HepG2 (cell line): ENCODE measurements around the gene GFY. TPM values are rescaled to one million over a fixed set of nuclear protein-coding genes. Genes with fewer than 3 reads are reported as not detected.

Experiments used
- ATAC-seq: fragments of 200-7000 bp; cut with Tn5 transposase; 3 replicates; pipeline ENCODE4 v1.9.1; 2020; ENCODE audit warnings: mild to moderate bottlenecking, moderate library complexity
- BruUV-seq: library from RNA; stranded (reverse); fragments of 400-500 nt; replicated peaks from 2 replicates; lab custom pipeline; 2021; lab: Mats Ljungman, UMichigan
- CTCF ChIA-PET: fragments of 300-600 bp; formaldehyde crosslinking; extraction: SDS; loops from one replicate; lab custom pipeline; 2021; ENCODE audit warnings: low total read pairs, inconsistent platforms, low intra/inter-chr PET ratio; lab: Yijun Ruan, JAX
- POLR2A ChIA-PET: fragments of 350-600 bp; sonication (Branson Sonifier 250); formaldehyde crosslinking; loops from one replicate; lab custom pipeline; 2020; ENCODE audit warnings: antibody characterized with exemption, inconsistent platforms; lab: Yijun Ruan, JAX
- DNase-seq: peaks from one replicate; pipeline ENCODE4 v3.0.0-alpha.2; 2015; ENCODE audit warnings: low spot score
- FAIRE-seq: peaks from 3 replicates; lab custom pipeline; 2011; peaks lifted over from hg19 to GRCh38; lab: Jason Lieb, UNC
- H2AFZ ChIP-seq: one replicate; pipeline ENCODE4 v1.6.1; 2011; ENCODE audit warnings: low read length, inconsistent platforms
- H3K27ac ChIP-seq: fragments of 300-600 bp; 3 replicates; pipeline ENCODE4 v1.8.0; 2011; ENCODE audit warnings: mixed run types, mild to moderate bottlenecking, mixed read lengths, low read length, inconsistent platforms; ENCODE audit not compliant: insufficient read depth; ENCODE audit errors: extremely low read length
- H3K27me3 ChIP-seq, 2 experiments: fragments of 200-600 bp in 1 of 2; 2 replicates in 1 of 2; 3 replicates in 1 of 2; pipeline versions ENCODE4 v1.6.0 to v1.8.0; 2011; ENCODE audit warnings: low read length in 2 of 2, mild to moderate bottlenecking in 2 of 2, moderate library complexity in 2 of 2, inconsistent platforms in 1 of 2; ENCODE audit not compliant: insufficient read depth in 2 of 2, control insufficient read depth in 1 of 2
- H3K36me3 ChIP-seq, 2 experiments: fragments of 200-600 bp in 1 of 2; replicated peaks in 1 of 2; 2 replicates in 1 of 2; 3 replicates in 1 of 2; pipeline versions ENCODE4 v1.5.1 to v1.8.0; 2011; ENCODE audit warnings: low read length in 2 of 2, inconsistent platforms in 1 of 2; ENCODE audit not compliant: insufficient read depth in 2 of 2, control insufficient read depth in 1 of 2
- H3K4me1 ChIP-seq: 2 replicates; pipeline ENCODE4 v1.5.1; 2012; ENCODE audit warnings: low read length, inconsistent platforms; ENCODE audit not compliant: insufficient read depth
- H3K4me2 ChIP-seq: 2 replicates; pipeline ENCODE4 v1.6.0; 2011; ENCODE audit warnings: low read depth, low read length, inconsistent platforms
- H3K4me3 ChIP-seq, 3 experiments: fragments of 200-600 bp in 1 of 3; sonication (generic), shearing (Covaris generic) in 1 of 3; replicated peaks in 1 of 3; 2 replicates each; pipeline ENCODE4 v1.5.1; 2011 to 2016; ENCODE audit warnings: low read length in 3 of 3, inconsistent platforms in 2 of 3, low read depth in 2 of 3, mild to moderate bottlenecking in 2 of 3, control low read depth in 1 of 3, mixed read lengths in 1 of 3; ENCODE audit not compliant: insufficient read depth in 1 of 3
- H3K79me2 ChIP-seq: one replicate; pipeline ENCODE4 v1.6.1; 2011; ENCODE audit warnings: low read length, inconsistent platforms; ENCODE audit not compliant: insufficient read depth
- H3K9ac ChIP-seq: 2 replicates; pipeline ENCODE4 v1.6.0; 2011; ENCODE audit warnings: mild to moderate bottlenecking, low read depth, low read length, inconsistent platforms; ENCODE audit not compliant: insufficient read depth
- H3K9me3 ChIP-seq: 2 replicates; pipeline ENCODE4 v1.5.1; 2012; ENCODE audit warnings: mild to moderate bottlenecking, low read length
- H4K20me1 ChIP-seq: 2 replicates; pipeline ENCODE4 v1.6.0; 2011; ENCODE audit warnings: inconsistent platforms, mild to moderate bottlenecking, low read length, moderate library complexity; ENCODE audit not compliant: insufficient read depth
- FOXM1 ChIP-seq: sonication (generic); formaldehyde crosslinking; IDR thresholded peaks from 2 replicates; pipeline ENCODE4 v1.5.0; 2020; ENCODE audit warnings: missing genetic modification reagents
- KDM4B ChIP-seq: sonication (generic); formaldehyde crosslinking; IDR thresholded peaks from 2 replicates; pipeline ENCODE4 v1.4.0; 2020; ENCODE audit warnings: missing genetic modification reagents
- KDM6A ChIP-seq: IDR thresholded peaks from 2 replicates; pipeline ENCODE4 v1.6.1; 2016; ENCODE audit warnings: low read depth
- MAFK ChIP-seq, 2 experiments: IDR thresholded peaks in 1 of 2; conservative IDR thresholded peaks in 1 of 2; 2 replicates each; pipeline ENCODE4 v1.6.1; 2011; ENCODE audit warnings: improper control_type of control experiment in 2 of 2, low read length in 2 of 2
- MXD3 ChIP-seq: IDR thresholded peaks from 2 replicates; pipeline ENCODE4 v1.6.1; 2016; ENCODE audit warnings: mild to moderate bottlenecking, missing biosample characterization, missing genetic modification reagents
- NFE2 ChIP-seq: sonication (generic); formaldehyde crosslinking; IDR thresholded peaks from 2 replicates; pipeline ENCODE4 v1.4.0; 2020; ENCODE audit warnings: missing genetic modification reagents
- NR2F2 ChIP-seq: IDR thresholded peaks from 2 replicates; pipeline ENCODE4 v1.6.1; 2012; ENCODE audit warnings: low read depth, inconsistent platforms, borderline replicate concordance
- POLR2G ChIP-seq: fragments of 200-400 bp; formaldehyde crosslinking; IDR thresholded peaks from 2 replicates; pipeline ENCODE4 v1.6.1; 2018; ENCODE audit warnings: mild to moderate bottlenecking, low read depth, low read length, moderate library complexity
- PRDM4 ChIP-seq: sonication (generic); formaldehyde crosslinking; IDR thresholded peaks from 2 replicates; pipeline ENCODE4 v1.9.0; 2021; ENCODE audit warnings: missing genetic modification reagents, borderline replicate concordance
- RFXANK ChIP-seq: IDR thresholded peaks from 2 replicates; pipeline ENCODE4 v1.6.1; 2016
- STAG1 ChIP-seq: sonication (generic); formaldehyde crosslinking; IDR thresholded peaks from 2 replicates; pipeline ENCODE4 v1.4.0; 2020; ENCODE audit warnings: missing genetic modification reagents
- ZNF205 ChIP-seq: IDR thresholded peaks from 2 replicates; pipeline ENCODE4 v1.6.1; 2018; ENCODE audit warnings: missing biosample characterization, missing genetic modification reagents
- ZNF230 ChIP-seq: sonication (generic); formaldehyde crosslinking; IDR thresholded peaks from 2 replicates; pipeline ENCODE4 v1.4.0; 2020; ENCODE audit warnings: mild to moderate bottlenecking, missing genetic modification reagents
- ZNF263 ChIP-seq: sonication (generic); formaldehyde crosslinking; IDR thresholded peaks from 2 replicates; pipeline ENCODE4 v1.4.0; 2020; ENCODE audit warnings: missing genetic modification reagents
- ZNF574 ChIP-seq: sonication (generic); formaldehyde crosslinking; IDR thresholded peaks from 2 replicates; pipeline ENCODE4 v1.4.0; 2020; ENCODE audit warnings: missing genetic modification reagents
- ZNF580 ChIP-seq: IDR thresholded peaks from 2 replicates; pipeline ENCODE4 v1.6.1; 2016; ENCODE audit warnings: low read depth, borderline replicate concordance
- ZNF615 ChIP-seq: sonication (generic); formaldehyde crosslinking; IDR thresholded peaks from 2 replicates; pipeline ENCODE4 v1.5.0; 2020; ENCODE audit warnings: mild to moderate bottlenecking, missing genetic modification reagents, borderline replicate concordance
- ZNF770 ChIP-seq: sonication (generic); formaldehyde crosslinking; IDR thresholded peaks from 2 replicates; pipeline ENCODE4 v1.5.0; 2020; ENCODE audit warnings: mild to moderate bottlenecking, missing genetic modification reagents
- WGBS: methylation state at CpG from one replicate; pipeline ENCODE4 v1.1.6; 2017; ENCODE audit warnings: low lambda C conversion rate; 5-methylcytosine and 5-hydroxymethylcytosine counted together
- in situ Hi-C: cut with HindIII; loops from 2 replicates; pipeline ENCODE4 v1.10.0; 2017; ENCODE audit warnings: low pct_unique_long_range_greater_than_20kb; ENCODE audit not compliant: extremely low pct_ligation_motif_present
- intact Hi-C: fragments of 100-400 bp; cut with micrococcal nuclease; formaldehyde crosslinking; loops from one replicate; pipeline ENCODE4 v1.10.0; 2022; ENCODE audit not compliant: unreplicated experiment
- polyA plus RNA-seq, 8 experiments: library from polyadenylated mRNA; depleted of rRNA in 3 of 8; stranded (reverse) in 7 of 8; unstranded in 1 of 8; fragments of >200 nt; fragmentation: Illumina TruSeq in 4 of 8; extraction: Trizol in 4 of 8; gene quantifications; 2 replicates each; pipeline versions ENCODE4 v1.2.1 to v1.2.3, GENCODE V29; 2011 to 2016; ENCODE audit warnings: low read depth in 4 of 8, missing spikeins in 1 of 8, mixed read lengths in 1 of 8; ENCODE audit not compliant: insufficient read depth in 1 of 8
- total RNA-seq, 5 experiments: library from RNA; depleted of rRNA; stranded (reverse); fragments of >200 nt; fragmentation: Illumina TruSeq; extraction: Trizol; gene quantifications; 2 replicates each; pipeline ENCODE4 v1.2.3, GENCODE V29; 2016; ENCODE audit warnings: low read depth in 1 of 5

GFY gene
- total and polyA plus RNA-seq, 2 of the 13 experiments (the other 11 are each of a cell fraction or from before 2014, with no cell fraction given), result not detected

- CTCF ChIA-PET, result interaction anchor here (1.2 kb wide), 1 partner anchor 54 kb away, joined by 3 read pairs; no protein-coding TSS in a partner anchor
- in situ Hi-C loops, result no loop called here
- intact Hi-C loops, result no loop called here
Measured at GRCh38 chr19:49445997-49446396, 20.8 kb downstream of the GFY start.

More at GRCh38 chr19:49445997-49446396, 20.8 kb downstream of the GFY start:
- Histone ChIP-seq H3K9me3 (no peaks in the 10 kb centered on the region), H2AFZ (no peak overlapping the region), H3K4me1 (peaks cover 38% of the 10 kb centered on the region), H4K20me1 (peaks cover 5% of the 10 kb centered on the region; the same call in 1 of the 2 replicates), H3K4me2 (no peak overlapping the region), H3K36me3 (peaks cover 6 to 25% of the 10 kb centered on the region in 2 experiments; a peak in 3 of 5 replicates), H3K79me2 (peaks cover 11% of the 10 kb centered on the region), H3K27me3 (peaks cover 0 to 13% of the 10 kb centered on the region in 2 experiments; a peak in 3 of 5 replicates), H3K4me3 (no peak overlapping the region), H3K9ac (no peak overlapping the region), H3K27ac (no peak overlapping the region)
- ATAC-seq, result no peak
- DNase-seq, result no peak
- 80% methylated on average over 2 of the region's 3 CpGs for WGBS
- TF ChIP-seq PRDM4 (no peak), KDM4B (CRISPR knock-in tag) (no peak), STAG1 (CRISPR knock-in tag) (no peak), ZNF615 (CRISPR knock-in tag) (no peak), MXD3 (CRISPR knock-in tag) (no peak), NR2F2 (no peak), ZNF230 (CRISPR knock-in tag) (no peak), NFE2 (CRISPR knock-in tag) (no peak), ZNF770 (CRISPR knock-in tag) (peak; percentile 87), RFXANK (no peak), ZNF580 (CRISPR knock-in tag) (no peak), FOXM1 (no peak), ZNF263 (peak; percentile 88), POLR2G (0 out of 2 replicates have a peak, but pooled peaks have one; percentile 5), KDM6A (CRISPR knock-in tag) (no peak), ZNF205 (CRISPR knock-in tag) (no peak), MAFK (conservative IDR thresholded peaks at IDR 0.05 in 1 of 2, IDR thresholded peaks at IDR 0.05 in 1 of 2; ENCODE audit: low read length in 2 of 2) (no peak), ZNF574 (CRISPR knock-in tag) (peak; percentile 90)
- BruUV-seq, result no TSS peak
- POLR2A ChIA-PET, result interaction anchor here (0.7 kb wide), 1 partner anchor 231 kb away, joined by 3 read pairs; no protein-coding TSS in a partner anchor
- no peak for FAIRE-seq
